Tibial artery (tissue), 4 donors: ENCODE measurements around the gene EIF3I.

Experiments used
- DNase-seq, 2 donors: peaks; one replicate each; pipeline ENCODE4 v3.0.0-alpha.2; 2019
- H3K27ac ChIP-seq, 2 donors: fragments of 200-600 bp; sonication (generic) in 1 of 2; 1 replicate in 1 of 2; 2 replicates in 1 of 2; pipeline ENCODE4 v1.5.1; 2018 to 2019; ENCODE audit warnings: mild to moderate bottlenecking in 1 of 2
- H3K27me3 ChIP-seq, 2 donors: fragments of 200-600 bp; sonication (generic) in 1 of 2; one replicate each; pipeline versions ENCODE4 v1.5.1 to v1.6.0; 2016 to 2019
- H3K36me3 ChIP-seq, 3 donors: fragments of 200-600 bp; sonication (generic) in 2 of 3; one replicate each; pipeline ENCODE4 v1.5.1; 2016 to 2019; ENCODE audit warnings: mild to moderate bottlenecking in 2 of 3
- H3K4me1 ChIP-seq, 4 donors: fragments of 200-600 bp; sonication (generic) in 2 of 4; 1 replicate in 3 of 4; 2 replicates in 1 of 4; pipeline ENCODE4 v1.5.1; 2016 to 2019
- H3K4me3 ChIP-seq, 2 donors: fragments of 200-600 bp; sonication (generic) in 1 of 2; 1 replicate in 1 of 2; 2 replicates in 1 of 2; pipeline ENCODE4 v1.5.1; 2018 to 2019; ENCODE audit warnings: mild to moderate bottlenecking in 2 of 2
- H3K9me3 ChIP-seq, 3 donors: fragments of 200-600 bp; sonication (generic) in 1 of 3; one replicate each; pipeline ENCODE4 v1.5.1; 2016 to 2019
- intact Hi-C: fragments of 100-400 bp; cut with DNase I; formaldehyde crosslinking; loops from one replicate; pipeline ENCODE4 v1.15.0; 2023; ENCODE audit warnings: low total_unique reads
- TF ChIP-seq, protein P1 (sequence below), 2 experiments: fragments of 200-600 bp in 1 of 2; fragments of 450-650 bp in 1 of 2; IDR thresholded peaks; one replicate each; pipeline ENCODE4 v1.5.1; 2017 to 2019; ENCODE audit warnings: antibody characterized with exemption in 2 of 2, mild to moderate bottlenecking in 1 of 2, moderate library complexity in 1 of 2

The EIF3I gene

DNA sequence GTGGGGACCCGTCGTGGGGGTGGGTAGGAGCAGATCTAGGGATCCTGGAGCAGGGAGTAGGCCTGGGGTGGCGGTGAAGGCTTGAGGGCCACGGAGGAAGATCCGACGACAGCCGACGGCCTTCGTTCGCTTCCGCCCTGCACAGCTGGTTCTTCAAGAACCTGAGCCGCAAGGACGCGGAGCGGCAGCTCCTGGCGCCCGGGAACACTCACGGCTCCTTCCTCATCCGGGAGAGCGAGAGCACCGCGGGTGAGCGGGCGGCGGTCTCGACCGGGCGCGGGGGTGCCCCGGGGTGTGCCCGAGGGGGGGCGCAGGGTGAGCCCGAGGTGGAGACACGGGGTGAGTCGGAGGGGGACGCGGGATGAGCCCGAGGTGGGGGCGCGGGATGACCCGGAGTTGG is 53.2 kb downstream of the EIF3I start:
- TF ChIP-seq, protein P1, sequence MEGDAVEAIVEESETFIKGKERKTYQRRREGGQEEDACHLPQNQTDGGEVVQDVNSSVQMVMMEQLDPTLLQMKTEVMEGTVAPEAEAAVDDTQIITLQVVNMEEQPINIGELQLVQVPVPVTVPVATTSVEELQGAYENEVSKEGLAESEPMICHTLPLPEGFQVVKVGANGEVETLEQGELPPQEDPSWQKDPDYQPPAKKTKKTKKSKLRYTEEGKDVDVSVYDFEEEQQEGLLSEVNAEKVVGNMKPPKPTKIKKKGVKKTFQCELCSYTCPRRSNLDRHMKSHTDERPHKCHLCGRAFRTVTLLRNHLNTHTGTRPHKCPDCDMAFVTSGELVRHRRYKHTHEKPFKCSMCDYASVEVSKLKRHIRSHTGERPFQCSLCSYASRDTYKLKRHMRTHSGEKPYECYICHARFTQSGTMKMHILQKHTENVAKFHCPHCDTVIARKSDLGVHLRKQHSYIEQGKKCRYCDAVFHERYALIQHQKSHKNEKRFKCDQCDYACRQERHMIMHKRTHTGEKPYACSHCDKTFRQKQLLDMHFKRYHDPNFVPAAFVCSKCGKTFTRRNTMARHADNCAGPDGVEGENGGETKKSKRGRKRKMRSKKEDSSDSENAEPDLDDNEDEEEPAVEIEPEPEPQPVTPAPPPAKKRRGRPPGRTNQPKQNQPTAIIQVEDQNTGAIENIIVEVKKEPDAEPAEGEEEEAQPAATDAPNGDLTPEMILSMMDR (IDR thresholded peaks at IDR 0.05): no peak
- no peaks in the 10 kb centered on the region for H3K4me1 ChIP-seq
- no peaks in the 10 kb centered on the region for H3K9me3 ChIP-seq
- DNase-seq: no peak
- H3K36me3 ChIP-seq: no peaks in the 10 kb centered on the region
- no peak overlapping the region for H3K27ac ChIP-seq
- H3K4me3 ChIP-seq: no peak overlapping the region
- intact Hi-C loops: no loop called here
- peaks cover 0 to 39% of the 10 kb centered on the region in 2 donors for H3K27me3 ChIP-seq

DNA sequence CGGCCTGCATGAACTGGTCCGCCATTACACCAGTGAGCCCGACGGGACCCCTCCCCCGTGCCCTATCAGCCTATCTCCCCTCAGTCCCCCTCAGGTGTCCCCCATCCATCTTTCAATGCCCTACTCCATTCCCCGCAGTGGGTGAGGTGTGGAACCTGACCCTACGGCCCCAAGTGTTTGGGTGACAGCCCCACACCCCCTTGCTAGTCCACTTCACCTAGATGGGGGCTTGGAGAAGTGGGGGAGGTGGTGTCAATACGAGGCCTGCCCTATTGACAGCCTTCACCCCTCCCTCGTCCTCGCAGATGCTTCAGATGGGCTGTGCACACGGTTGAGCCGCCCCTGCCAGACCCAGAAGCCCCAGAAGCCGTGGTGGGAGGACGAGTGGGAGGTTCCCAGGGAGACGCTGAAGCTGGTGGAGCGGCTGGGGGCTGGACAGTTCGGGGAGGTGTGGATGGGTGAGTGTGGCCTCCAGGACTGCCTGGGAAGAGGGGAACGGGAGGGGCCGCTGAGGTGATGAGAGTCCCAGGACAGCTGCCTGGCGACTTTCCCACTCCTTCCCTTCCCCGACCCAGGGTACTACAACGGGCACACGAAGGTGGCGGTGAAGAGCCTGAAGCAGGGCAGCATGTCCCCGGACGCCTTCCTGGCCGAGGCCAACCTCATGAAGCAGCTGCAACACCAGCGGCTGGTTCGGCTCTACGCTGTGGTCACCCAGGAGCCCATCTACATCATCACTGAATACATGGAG is 54.0 kb downstream of the EIF3I start:
- Histone ChIP-seq H3K27me3 (peaks cover 0 to 39% of the 10 kb centered on the region in 2 donors), H3K4me3 (no peak overlapping the region)
- no peak for DNase-seq

More for the DNA sequence above, 54.0 kb downstream of the EIF3I start:
- Histone ChIP-seq H3K27ac (no peak overlapping the region), H3K36me3 (no peaks in the 10 kb centered on the region), H3K9me3 (no peaks in the 10 kb centered on the region), H3K4me1 (no peaks in the 10 kb centered on the region)
- intact Hi-C loops: no loop called here
- TF ChIP-seq, protein P1 (IDR thresholded peaks at IDR 0.05): no peak
